CD4-positive, alpha-beta T cell treated with Interferon gamma for 1 hour (primary cell): Measurements from ENCODE around the gene RNASEH2A.

Experiments used
- DNase-seq: peaks from one replicate; pipeline ENCODE4 v3.0.0-alpha.2; 2020

Gene RNASEH2A

GRCh38 chr19:12783291-12783848 is 23.0 kb upstream of the RNASEH2A start:
- DNase-seq: no peak

DNA sequence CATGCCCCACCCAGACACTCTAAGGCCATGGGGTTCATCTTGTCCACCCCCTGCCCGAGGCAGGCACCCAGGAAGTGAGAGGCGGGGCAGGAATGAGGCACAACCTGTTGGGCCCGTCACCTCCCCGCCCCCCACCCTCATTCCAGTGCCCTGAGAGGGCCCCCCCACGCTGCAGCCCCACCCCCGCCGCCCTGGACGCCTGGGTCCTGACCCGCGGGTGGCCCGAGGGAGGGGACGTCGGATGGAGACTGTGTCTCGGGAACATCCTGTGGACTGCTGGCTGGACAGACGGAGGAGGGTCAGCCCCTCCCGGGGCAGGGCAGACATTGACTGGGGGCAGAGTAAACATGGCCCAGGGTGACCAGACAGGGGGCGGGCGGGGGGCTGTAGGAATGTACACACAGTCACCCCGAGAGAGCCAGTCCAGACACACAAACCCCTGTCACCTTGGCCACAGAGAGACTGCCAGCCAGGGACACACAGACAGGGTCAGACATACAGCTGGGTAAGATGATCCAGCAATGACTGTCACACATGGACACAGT is 22.5 kb upstream of the RNASEH2A start:
- peak; percentile 51 for DNase-seq

DNA sequence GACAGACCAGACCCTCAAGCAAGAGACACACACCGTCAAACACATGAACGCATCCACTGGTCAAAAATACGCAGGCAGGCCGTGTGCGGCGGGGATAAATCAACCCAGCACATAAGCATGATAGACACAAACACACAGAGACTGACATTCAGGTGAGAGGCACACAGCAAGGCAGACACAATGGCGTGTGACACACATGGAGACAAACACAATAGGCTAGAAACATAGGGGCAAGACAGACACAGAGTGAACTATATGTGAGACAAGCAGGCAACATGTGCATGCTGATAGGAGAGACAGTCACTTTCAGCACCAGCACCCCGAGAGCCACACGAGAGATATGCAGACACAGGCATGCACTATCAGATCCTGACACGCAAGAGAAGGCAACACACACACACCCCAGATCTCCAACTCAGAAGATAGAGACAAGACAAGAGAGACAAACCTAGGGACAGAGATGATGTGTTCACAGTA is 22.0 kb upstream of the RNASEH2A start:
- DNase-seq: no peak

GRCh38 chr19:12784871-12785430 is 21.4 kb upstream of the RNASEH2A start:
- DNase-seq: peak; percentile 67

DNA sequence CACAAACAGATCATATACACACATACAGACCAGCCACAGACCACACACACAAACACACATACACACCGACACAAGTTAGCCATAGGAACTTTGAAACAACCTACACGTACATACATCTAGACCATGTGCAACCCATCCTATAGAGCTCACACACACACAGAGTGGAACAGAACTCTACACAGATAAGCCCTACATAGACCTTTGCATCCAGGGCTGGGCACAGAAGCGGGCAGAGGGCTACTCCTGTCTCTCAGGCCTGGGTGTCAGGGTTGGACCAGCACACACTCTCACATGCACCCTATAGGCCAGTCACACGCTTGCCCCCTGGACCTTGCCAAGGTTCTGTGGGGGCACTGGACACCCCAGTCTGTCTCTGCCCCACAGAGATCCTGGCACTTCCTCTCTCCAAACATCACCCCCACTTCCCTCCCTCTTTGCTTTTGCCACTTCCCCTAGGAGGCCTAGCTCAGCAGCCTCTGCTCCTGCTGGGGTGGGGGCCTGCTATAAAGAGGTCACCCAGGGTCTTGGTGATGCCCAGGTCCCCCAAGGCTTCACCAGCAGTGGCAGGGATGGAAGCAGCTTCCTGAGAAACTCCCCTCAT is 20.9 kb upstream of the RNASEH2A start:
- peak; percentile 51 for DNase-seq

- peak; percentile 86 for DNase-seq
Observed at GRCh38 chr19:12786141-12786870, 20.1 kb upstream of the RNASEH2A start.

DNA sequence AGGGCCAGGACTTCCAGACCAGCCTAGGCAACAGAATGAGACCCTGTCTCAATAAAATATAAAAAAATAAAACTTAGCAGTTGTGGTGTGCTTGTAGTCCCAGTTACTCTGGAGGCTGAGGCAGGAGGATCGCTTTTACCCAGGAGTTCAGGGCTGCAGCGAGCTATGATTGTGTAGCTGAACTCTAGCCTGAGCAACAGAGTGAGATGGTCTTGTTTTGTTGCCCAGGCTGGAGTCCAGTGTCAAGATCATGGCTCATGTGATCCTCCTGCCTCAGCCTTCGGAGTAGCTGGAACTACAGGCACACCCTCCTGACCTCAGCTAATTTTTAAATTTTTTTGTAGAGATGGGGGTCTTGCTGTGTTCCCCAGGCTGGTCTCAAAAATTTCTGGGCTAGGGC is 19.4 kb upstream of the RNASEH2A start:
- DNase-seq: no peak

GRCh38 chr19:12787458-12787857 is 18.9 kb upstream of the RNASEH2A start:
- DNase-seq: no peak

- DNase-seq: no peak
Observed at GRCh38 chr19:12788042-12788681, 18.2 kb upstream of the RNASEH2A start.

GRCh38 chr19:12788682-12789097 is 17.7 kb upstream of the RNASEH2A start:
- peak; percentile 86 for DNase-seq

DNA sequence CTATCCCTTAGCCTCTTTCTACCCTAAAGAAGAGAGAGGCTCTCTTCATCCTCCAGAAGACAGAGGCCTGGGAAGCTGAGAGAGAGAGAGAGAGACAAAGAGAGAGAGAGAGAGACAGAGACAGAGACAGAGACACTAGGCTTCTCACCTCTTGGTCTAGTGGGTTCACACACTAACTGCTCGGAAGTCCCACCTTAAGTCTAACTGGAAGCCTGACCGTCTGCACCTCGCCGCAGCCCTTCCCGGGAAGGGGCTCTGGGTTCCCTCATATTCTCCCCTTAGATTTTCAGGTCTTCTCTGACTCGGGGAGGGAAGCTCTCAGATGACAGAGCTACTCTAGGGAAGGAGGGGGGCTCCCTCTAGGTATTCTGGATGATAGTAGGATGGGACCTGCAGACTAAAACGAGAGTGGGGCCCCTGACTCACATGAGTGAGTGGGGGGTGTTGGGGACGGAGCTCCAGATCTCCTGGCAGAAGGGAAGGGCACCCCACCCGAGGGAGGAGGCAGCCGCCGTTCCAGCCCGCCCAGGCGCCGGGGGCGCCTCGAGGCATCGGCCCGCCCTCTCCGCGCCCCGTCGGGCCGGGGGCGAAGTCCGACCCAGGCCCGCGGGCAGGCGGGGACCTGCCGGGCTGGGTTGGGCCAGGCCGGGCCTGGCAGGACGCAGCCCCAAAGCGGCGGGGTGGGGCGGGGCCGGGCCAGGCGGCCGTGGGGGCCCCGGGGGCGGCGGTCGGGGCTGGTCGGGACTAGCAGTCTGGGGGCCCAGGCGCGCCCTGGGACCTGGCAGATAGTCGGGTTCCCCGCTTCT is 17.1 kb upstream of the RNASEH2A start:
- DNase-seq: no peak

- DNase-seq: peak; percentile 99
Observed at GRCh38 chr19:12789904-12790619, 16.3 kb upstream of the RNASEH2A start.

DNA sequence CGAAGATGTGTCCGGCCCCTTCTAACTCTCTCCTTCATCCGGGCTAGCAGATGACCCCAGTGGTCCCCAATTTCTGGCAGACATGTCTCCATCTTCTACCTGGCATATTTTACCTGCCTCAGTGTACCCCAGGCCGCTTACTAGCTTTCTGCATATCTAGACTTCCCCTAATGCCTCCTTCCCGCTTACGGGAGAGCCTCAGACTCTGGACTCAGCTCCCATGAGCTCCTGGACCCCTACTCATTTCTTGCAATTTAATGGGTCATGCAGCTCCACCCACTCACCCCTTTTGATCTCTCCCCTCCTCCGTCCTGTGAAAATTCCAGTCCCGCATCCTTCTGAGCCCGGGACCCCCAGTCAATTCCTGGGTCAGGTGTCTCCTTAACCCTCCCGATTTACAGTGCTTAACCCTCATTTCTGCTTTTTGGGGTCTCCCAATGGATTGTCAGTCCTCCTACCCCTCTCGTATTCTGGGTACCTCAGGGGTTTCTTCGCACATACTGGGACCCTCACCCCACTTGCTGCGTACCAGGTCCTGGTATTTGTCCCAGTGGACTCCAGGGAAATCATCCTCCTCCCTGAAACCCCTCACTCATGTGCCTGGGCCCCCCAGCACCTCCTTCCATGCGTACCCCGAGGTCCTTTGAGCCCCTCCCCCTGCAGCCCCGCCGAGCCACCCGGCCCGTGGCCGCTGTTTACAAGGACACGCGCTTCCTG is 15.6 kb upstream of the RNASEH2A start:
- no peak for DNase-seq

GRCh38 chr19:12791345-12792050 is 14.9 kb upstream of the RNASEH2A start, which contains the start of gene JUNB:
JUNB (plus strand) TSS chr19:12791486; CDS start chr19:12791772, 286 bp downstream.
- peak; percentile 99 for DNase-seq

DNA sequence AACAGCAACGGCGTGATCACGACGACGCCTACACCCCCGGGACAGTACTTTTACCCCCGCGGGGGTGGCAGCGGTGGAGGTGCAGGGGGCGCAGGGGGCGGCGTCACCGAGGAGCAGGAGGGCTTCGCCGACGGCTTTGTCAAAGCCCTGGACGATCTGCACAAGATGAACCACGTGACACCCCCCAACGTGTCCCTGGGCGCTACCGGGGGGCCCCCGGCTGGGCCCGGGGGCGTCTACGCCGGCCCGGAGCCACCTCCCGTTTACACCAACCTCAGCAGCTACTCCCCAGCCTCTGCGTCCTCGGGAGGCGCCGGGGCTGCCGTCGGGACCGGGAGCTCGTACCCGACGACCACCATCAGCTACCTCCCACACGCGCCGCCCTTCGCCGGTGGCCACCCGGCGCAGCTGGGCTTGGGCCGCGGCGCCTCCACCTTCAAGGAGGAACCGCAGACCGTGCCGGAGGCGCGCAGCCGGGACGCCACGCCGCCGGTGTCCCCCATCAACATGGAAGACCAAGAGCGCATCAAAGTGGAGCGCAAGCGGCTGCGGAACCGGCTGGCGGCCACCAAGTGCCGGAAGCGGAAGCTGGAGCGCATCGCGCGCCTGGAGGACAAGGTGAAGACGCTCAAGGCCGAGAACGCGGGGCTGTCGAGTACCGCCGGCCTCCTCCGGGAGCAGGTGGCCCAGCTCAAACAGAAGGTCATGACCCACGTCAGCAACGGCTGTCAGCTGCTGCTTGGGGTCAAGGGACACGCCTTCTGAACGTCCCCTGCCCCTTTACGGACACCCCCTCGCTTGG is 14.1 kb upstream of the RNASEH2A start:
- DNase-seq: peak; percentile 67

DNA sequence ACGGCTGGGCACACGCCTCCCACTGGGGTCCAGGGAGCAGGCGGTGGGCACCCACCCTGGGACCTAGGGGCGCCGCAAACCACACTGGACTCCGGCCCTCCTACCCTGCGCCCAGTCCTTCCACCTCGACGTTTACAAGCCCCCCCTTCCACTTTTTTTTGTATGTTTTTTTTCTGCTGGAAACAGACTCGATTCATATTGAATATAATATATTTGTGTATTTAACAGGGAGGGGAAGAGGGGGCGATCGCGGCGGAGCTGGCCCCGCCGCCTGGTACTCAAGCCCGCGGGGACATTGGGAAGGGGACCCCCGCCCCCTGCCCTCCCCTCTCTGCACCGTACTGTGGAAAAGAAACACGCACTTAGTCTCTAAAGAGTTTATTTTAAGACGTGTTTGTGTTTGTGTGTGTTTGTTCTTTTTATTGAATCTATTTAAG is 13.5 kb upstream of the RNASEH2A start:
- no peak for DNase-seq

DNA sequence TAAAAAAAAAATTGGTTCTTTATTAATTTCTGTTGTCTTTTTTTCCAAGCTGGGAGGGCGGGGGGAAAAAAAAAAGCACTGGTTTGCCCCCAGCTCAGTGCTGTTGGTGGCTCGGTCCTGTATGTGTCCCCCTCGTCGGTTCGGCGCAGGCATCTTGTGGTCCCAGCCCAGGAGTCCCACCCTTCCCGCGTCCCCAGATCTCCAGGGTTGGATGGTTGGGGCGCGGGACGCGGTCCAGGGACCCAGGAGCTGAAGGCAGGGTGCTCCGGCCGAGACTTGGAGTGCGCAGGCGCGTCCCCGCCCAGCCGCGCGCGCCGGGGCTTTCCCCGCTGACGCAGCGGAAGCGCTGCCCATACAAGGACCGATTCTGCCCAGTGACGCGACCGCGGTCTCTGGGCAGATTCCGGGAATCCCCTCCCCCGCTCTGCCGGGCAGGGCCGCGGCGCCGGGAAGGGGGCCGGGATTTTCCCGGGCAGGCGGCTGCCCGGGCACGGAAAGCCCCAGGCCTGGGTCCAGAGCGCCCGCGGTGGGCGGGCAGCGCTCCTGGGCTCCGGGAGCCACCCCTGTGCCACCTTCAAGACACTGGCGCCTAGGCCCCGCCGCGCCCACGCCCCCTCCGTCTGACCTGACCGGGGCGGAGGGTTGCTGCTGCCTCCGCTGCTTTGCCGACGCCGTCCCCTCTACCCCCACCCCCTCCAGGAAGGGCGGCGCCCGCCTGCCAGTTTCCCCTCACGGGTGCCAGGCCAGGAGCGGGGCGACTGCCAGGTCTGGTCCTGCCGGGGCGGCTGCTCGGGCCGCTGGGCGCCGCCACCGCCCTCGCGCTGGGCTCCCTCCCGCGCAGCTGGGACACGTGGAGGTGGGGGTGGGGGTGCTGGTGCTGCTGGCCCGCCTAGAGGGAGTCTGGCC is 12.8 kb upstream of the RNASEH2A start:
- DNase-seq: peak; percentile 97
